Endothelial cell of umbilical vein (primary cell): ENCODE measurements around the gene CD68.

Experiments used
- CTCF ChIP-seq, 2 donors: IDR thresholded peaks; 1 replicate in 1 of 2; 2 replicates in 1 of 2; pipeline ENCODE4 v1.5.1; 2011; ENCODE audit warnings: low read length in 2 of 2, mild to moderate bottlenecking in 2 of 2, moderate library complexity in 2 of 2, control low read depth in 1 of 2, inconsistent platforms in 1 of 2, low read depth in 1 of 2; ENCODE audit not compliant: insufficient read depth in 1 of 2; ENCODE audit errors: extremely low read depth in 1 of 2
- EZH2 ChIP-seq: IDR thresholded peaks from 2 replicates; pipeline ENCODE4 v1.6.1; 2012; ENCODE audit warnings: borderline replicate concordance, low read depth, mild to moderate bottlenecking, moderate library complexity, low read length, inconsistent platforms; ENCODE audit not compliant: severe bottlenecking

GRCh38 chr17:7592422-7593021, 13.1 kb downstream of the CD68 start:
- TF ChIP-seq CTCF (IDR thresholded peaks at IDR 0.05; ENCODE audit: extremely low read depth in 1 of 2, insufficient read depth in 1 of 2, low read depth in 1 of 2, low read length in 2 of 2) = no peak
- TF ChIP-seq EZH2 = no peak
